ENCODE measurements around the gene WNT3A. TPM values are rescaled to one million over a fixed set of nuclear protein-coding genes. Genes with fewer than 3 reads are reported as not detected.

Gene WNT3A
- total RNA-seq, 3 donors from 2014 or later, result 0.29 TPM; not detected in 2

GRCh38 chr1:228101994-228102790 is 95.4 kb downstream of the WNT3A start:
- TF ChIP-seq POLR2A (IDR thresholded peaks at IDR 0.05), result no peak
- TF ChIP-seq POLR2AphosphoS5 (IDR thresholded peaks at IDR 0.05), result no peak
- TF ChIP-seq CTCF (IDR thresholded peaks at IDR 0.05), result no peak
- Histone ChIP-seq H3K27me3 (no peaks in the 10 kb centered on the region), H3K27ac (peak overlapping the region; percentile 84 to 94), H3K9me3 (no peaks in the 10 kb centered on the region), H3K4me3 (peak overlapping the region; percentile 66 to 94 (median 69)), H3K36me3 (peaks cover 4% of the 10 kb centered on the region), H3K4me1 (peaks cover 8 to 9% of the 10 kb centered on the region in 2 donors)
- DNase-seq (ENCODE audit: low spot score in 2 of 2), result no peak
- intact Hi-C loops (cut with DNase I; ENCODE audit: low total_unique reads), result no loop called here

GRCh38 chr1:228102791-228103620 is 96.2 kb downstream of the WNT3A start, which contains the start of gene C1orf35:
Gene C1orf35, minus strand, starts transcription at chr1:228103325. Its CDS starts 98 bp downstream, at chr1:228103227.
- peak; percentile 90 to 94 for DNase-seq (ENCODE audit: low spot score in 2 of 2)
- TF ChIP-seq POLR2A (IDR thresholded peaks at IDR 0.05), result peak; percentile 61
- TF ChIP-seq CTCF (IDR thresholded peaks at IDR 0.05), result no peak
- peak; percentile 78 to 96 (median 92) for TF ChIP-seq POLR2AphosphoS5 (IDR thresholded peaks at IDR 0.05)
- no peaks in the 10 kb centered on the region for H3K9me3 ChIP-seq
- peaks cover 9 to 11% of the 10 kb centered on the region in 2 donors for H3K4me1 ChIP-seq
- peaks cover under 1% of the 10 kb centered on the region for H3K36me3 ChIP-seq
- H3K4me3 ChIP-seq, result peak within 1 kb of the TSS; percentile 66 to 94 (median 69)
- H3K27ac ChIP-seq, result peak within 1 kb of the TSS; percentile 84 to 94
- intact Hi-C loops (cut with DNase I; ENCODE audit: low total_unique reads), result no loop called here
- H3K27me3 ChIP-seq, result no peaks in the 10 kb centered on the region

- TF ChIP-seq POLR2A (IDR thresholded peaks at IDR 0.05), result no peak
- no peak for TF ChIP-seq POLR2AphosphoS5 (IDR thresholded peaks at IDR 0.05)
- TF ChIP-seq CTCF (IDR thresholded peaks at IDR 0.05), result no peak
- Histone ChIP-seq H3K4me1 (peaks cover 15 to 17% of the 10 kb centered on the region in 2 donors), H3K27ac (peak overlapping the region in 1 of 2 donors; percentile 94), H3K4me3 (no peak overlapping the region), H3K9me3 (no peaks in the 10 kb centered on the region), H3K27me3 (no peaks in the 10 kb centered on the region), H3K36me3 (no peaks in the 10 kb centered on the region)
- intact Hi-C loops (cut with DNase I; ENCODE audit: low total_unique reads), result no loop called here
- DNase-seq (ENCODE audit: low spot score in 2 of 2), result no peak
Observed at GRCh38 chr1:228104526-228105269, 97.9 kb downstream of the WNT3A start.

- no peaks in the 10 kb centered on the region for H3K27me3 ChIP-seq
- TF ChIP-seq CTCF (IDR thresholded peaks at IDR 0.05), result no peak
- no peak for TF ChIP-seq POLR2AphosphoS5 (IDR thresholded peaks at IDR 0.05)
- no peak for TF ChIP-seq POLR2A (IDR thresholded peaks at IDR 0.05)
- intact Hi-C loops (cut with DNase I; ENCODE audit: low total_unique reads), result no loop called here
- peaks cover 15 to 17% of the 10 kb centered on the region in 2 donors for H3K4me1 ChIP-seq
- no peak overlapping the region for H3K27ac ChIP-seq
- H3K4me3 ChIP-seq, result no peak overlapping the region
- no peak for DNase-seq (ENCODE audit: low spot score in 2 of 2)
- no peaks in the 10 kb centered on the region for H3K9me3 ChIP-seq
- H3K36me3 ChIP-seq, result no peaks in the 10 kb centered on the region
Observed at GRCh38 chr1:228105270-228105995, 98.6 kb downstream of the WNT3A start.

All from breast epithelium (tissue), 4 donors.